Stimulated activated CD4-positive, alpha-beta T cell treated with anti-CD3 and anti-CD28 coated beads, Interleukin-15, amount 100 ng/mL, for 48 hours (primary cell): ENCODE data around the gene SPON2.
A peak's percentile ranks its signal among the peaks of the same experiment; 100 is the strongest.

Experiments used
- DNase-seq, 2 donors: peaks; one replicate each; pipeline ENCODE4 v3.0.0-alpha.2; 2020; ENCODE audit warnings: low read depth in 2 of 2

SPON2 gene

GRCh38 chr4:1172228-1172851 is at the start of gene SPON2:
SPON2 (minus strand) TSS chr4:1172583.
- no peak for DNase-seq

GRCh38 chr4:1221155-1221870 is 48.9 kb upstream of the SPON2 start:
- no peak for DNase-seq

GRCh38 chr4:1220566-1220965 is 48.2 kb upstream of the SPON2 start:
- DNase-seq, result no peak

GRCh38 chr4:1219566-1219950 is 47.2 kb upstream of the SPON2 start:
- no peak for DNase-seq

GRCh38 chr4:1218634-1219565 is 46.5 kb upstream of the SPON2 start:
- DNase-seq, result no peak

- no peak for DNase-seq
Measured at GRCh38 chr4:1217366-1217765, 45.0 kb upstream of the SPON2 start.

- DNase-seq, result peak; percentile 58 to 63
Measured at GRCh38 chr4:1216869-1217294, 44.5 kb upstream of the SPON2 start.

- DNase-seq, result no peak
Measured at GRCh38 chr4:1216076-1216614, 43.8 kb upstream of the SPON2 start.

GRCh38 chr4:1215141-1216075 is 43.0 kb upstream of the SPON2 start:
- DNase-seq, result no peak

GRCh38 chr4:1214101-1215095 is 42.0 kb upstream of the SPON2 start:
- DNase-seq, result no peak

- DNase-seq, result no peak
Measured at GRCh38 chr4:1213336-1213995, 41.1 kb upstream of the SPON2 start.

GRCh38 chr4:1212546-1213335 is 40.4 kb upstream of the SPON2 start:
- no peak for DNase-seq

GRCh38 chr4:1211891-1212545 is 39.6 kb upstream of the SPON2 start:
- DNase-seq, result no peak

GRCh38 chr4:1211371-1211770 is 39.0 kb upstream of the SPON2 start:
- DNase-seq, result no peak

GRCh38 chr4:1210971-1211370 is 38.6 kb upstream of the SPON2 start:
- DNase-seq, result no peak

- no peak for DNase-seq
Measured at GRCh38 chr4:1210241-1210841, 38.0 kb upstream of the SPON2 start.

GRCh38 chr4:1209821-1210220 is 37.4 kb upstream of the SPON2 start:
- no peak for DNase-seq
